GM21526 (cell line): ENCODE data around the gene HMGXB3.
A peak's percentile ranks its signal among the peaks of the same experiment; 100 is the strongest.

Experiments used
- ATAC-seq: cut with Tn5 transposase; IDR thresholded peaks from one replicate; pipeline ENCODE4 v1.9.1; 2021; ENCODE audit warnings: moderate library complexity; ENCODE audit not compliant: unreplicated experiment, low FRiP score

Gene HMGXB3

GRCh38 chr5:150000256-150000989 is at the start of gene HMGXB3, which contains the start of gene TIGD6:
Gene HMGXB3 (plus strand): TSS chr5:150000739. CDS start chr5:150004853, 4,114 bp downstream.
Gene TIGD6 (minus strand): TSS chr5:150000654. CDS start chr5:149996348, 4,306 bp downstream.
- peak; percentile 84 for ATAC-seq

- ATAC-seq: no peak
Measured at GRCh38 chr5:149951138-149951749, 49.3 kb upstream of the HMGXB3 start.

- ATAC-seq: no peak
Measured at GRCh38 chr5:149953436-149954121, 47.0 kb upstream of the HMGXB3 start.

GRCh38 chr5:149954798-149955197 is 45.7 kb upstream of the HMGXB3 start:
- no peak for ATAC-seq

- ATAC-seq: no peak
Measured at GRCh38 chr5:149956685-149957084, 43.9 kb upstream of the HMGXB3 start.

GRCh38 chr5:149957855-149958254 is 42.7 kb upstream of the HMGXB3 start:
- ATAC-seq: no peak

- ATAC-seq: no peak
Measured at GRCh38 chr5:149959406-149960236, 40.9 kb upstream of the HMGXB3 start.

- peak; percentile 99 for ATAC-seq
Measured at GRCh38 chr5:149960272-149961185, 40.0 kb upstream of the HMGXB3 start, which contains the start of gene SLC26A2. Gene SLC26A2 (plus strand): TSS chr5:149960758. CDS start chr5:149977653, 16,895 bp downstream.

- ATAC-seq: no peak
Measured at GRCh38 chr5:149961186-149961685, 39.3 kb upstream of the HMGXB3 start.

GRCh38 chr5:149961957-149962409 is 38.6 kb upstream of the HMGXB3 start:
- ATAC-seq: no peak

- no peak for ATAC-seq
Measured at GRCh38 chr5:149962601-149963300, 37.8 kb upstream of the HMGXB3 start.

- ATAC-seq: no peak
Measured at GRCh38 chr5:149963729-149964128, 36.8 kb upstream of the HMGXB3 start.

- no peak for ATAC-seq
Measured at GRCh38 chr5:149966946-149967345, 33.6 kb upstream of the HMGXB3 start.

GRCh38 chr5:149969181-149969930 is 31.2 kb upstream of the HMGXB3 start:
- no peak for ATAC-seq

GRCh38 chr5:149975409-149975808 is 25.1 kb upstream of the HMGXB3 start:
- no peak for ATAC-seq

GRCh38 chr5:149979896-149980295 is 20.6 kb upstream of the HMGXB3 start:
- no peak for ATAC-seq

- ATAC-seq: no peak
Measured at GRCh38 chr5:149981206-149981605, 19.3 kb upstream of the HMGXB3 start.

GRCh38 chr5:149982505-149982904 is 18.0 kb upstream of the HMGXB3 start:
- no peak for ATAC-seq
